Keratinocyte (primary cell): ENCODE data around the gene RGL3.

Experiments used
- EZH2 ChIP-seq: IDR thresholded peaks from one replicate; pipeline ENCODE4 v1.6.1; 2012; ENCODE audit warnings: inconsistent platforms, mild to moderate bottlenecking, low read length, moderate library complexity
- TF ChIP-seq, protein P1 (sequence below), 3 experiments: IDR thresholded peaks in 1 of 3; conservative IDR thresholded peaks in 1 of 3; optimal IDR thresholded peaks in 1 of 3; 2 replicates in 2 of 3; 3 replicates in 1 of 3; pipeline versions ENCODE3 to v1.5.1; 2011; ENCODE audit warnings: low read length in 3 of 3, mild to moderate bottlenecking in 3 of 3, moderate library complexity in 2 of 3, control low read depth in 1 of 3, inconsistent platforms in 1 of 3; ENCODE audit not compliant: insufficient read depth in 2 of 3; ENCODE audit errors: extremely low read depth in 1 of 3

DNA sequence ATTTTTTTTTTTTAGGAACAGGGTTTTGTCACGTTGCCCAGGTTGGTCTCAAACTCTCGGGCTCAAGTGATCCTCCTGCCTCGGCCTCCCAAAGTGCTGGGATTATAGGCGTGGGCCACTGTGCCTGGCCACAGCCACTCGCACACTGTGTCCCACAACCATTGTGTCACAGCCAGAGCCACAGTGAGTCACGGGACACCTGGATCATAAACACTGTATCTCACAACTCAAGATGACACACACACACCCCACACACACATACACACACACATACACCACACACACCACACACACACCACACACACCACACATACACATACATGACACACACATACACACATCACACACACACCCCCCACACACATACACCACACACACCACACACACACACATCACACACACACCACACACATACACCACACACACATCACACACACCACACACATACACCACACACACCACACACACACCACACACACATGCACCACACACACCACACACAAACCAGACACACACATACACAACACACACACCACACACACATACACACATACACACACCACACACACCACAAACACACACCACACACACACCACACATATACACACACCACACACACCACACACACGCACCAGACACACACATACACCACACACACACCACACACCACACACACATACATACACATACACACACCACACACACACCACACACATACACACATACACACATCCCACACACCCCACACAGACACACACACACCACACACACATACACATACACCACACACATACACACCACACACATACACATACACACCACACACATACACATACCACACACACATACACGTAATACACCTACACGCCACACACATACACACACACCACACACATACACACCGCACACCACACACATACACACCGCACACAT lies 45.5 kb upstream of the RGL3 start:
- TF ChIP-seq, protein P1, sequence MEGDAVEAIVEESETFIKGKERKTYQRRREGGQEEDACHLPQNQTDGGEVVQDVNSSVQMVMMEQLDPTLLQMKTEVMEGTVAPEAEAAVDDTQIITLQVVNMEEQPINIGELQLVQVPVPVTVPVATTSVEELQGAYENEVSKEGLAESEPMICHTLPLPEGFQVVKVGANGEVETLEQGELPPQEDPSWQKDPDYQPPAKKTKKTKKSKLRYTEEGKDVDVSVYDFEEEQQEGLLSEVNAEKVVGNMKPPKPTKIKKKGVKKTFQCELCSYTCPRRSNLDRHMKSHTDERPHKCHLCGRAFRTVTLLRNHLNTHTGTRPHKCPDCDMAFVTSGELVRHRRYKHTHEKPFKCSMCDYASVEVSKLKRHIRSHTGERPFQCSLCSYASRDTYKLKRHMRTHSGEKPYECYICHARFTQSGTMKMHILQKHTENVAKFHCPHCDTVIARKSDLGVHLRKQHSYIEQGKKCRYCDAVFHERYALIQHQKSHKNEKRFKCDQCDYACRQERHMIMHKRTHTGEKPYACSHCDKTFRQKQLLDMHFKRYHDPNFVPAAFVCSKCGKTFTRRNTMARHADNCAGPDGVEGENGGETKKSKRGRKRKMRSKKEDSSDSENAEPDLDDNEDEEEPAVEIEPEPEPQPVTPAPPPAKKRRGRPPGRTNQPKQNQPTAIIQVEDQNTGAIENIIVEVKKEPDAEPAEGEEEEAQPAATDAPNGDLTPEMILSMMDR (optimal IDR thresholded peaks at IDR 0.05 in 1 of 3, IDR thresholded peaks at IDR 0.05 in 1 of 3, conservative IDR thresholded peaks at IDR 0.05 in 1 of 3; ENCODE audit: extremely low read depth in 1 of 3, insufficient read depth in 2 of 3, low read length in 3 of 3), result no peak
- TF ChIP-seq EZH2, result no peak
